Measurements from ENCODE around the gene MARF1.
"Not testable (repeated sequence)": the region's sequence is repeated elsewhere in the genome, so short reads cannot be mapped to it uniquely, and the experiment has no call there.

The MARF1 gene

DNA sequence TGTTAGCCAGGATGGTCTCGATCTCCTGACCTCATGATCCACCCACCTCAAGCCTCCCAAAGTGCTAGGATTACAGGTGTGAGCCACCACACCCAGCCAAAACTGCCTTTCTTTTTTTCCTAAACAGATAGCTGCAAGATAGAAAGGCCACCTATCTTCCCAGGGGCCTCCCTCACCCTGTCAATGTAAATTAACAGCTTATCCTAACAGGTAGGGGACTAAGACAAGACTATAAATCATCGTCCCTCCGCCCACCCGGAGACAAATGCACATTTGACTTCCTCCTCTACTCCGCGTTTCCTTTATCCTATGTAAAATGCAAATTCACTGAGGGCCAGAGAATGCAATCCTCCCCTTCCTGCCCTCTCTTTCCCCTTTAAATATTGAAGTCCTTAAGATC is 71.4 kb downstream of the MARF1 start:
- peak in 1 of 2 donors; percentile 42 for DNase-seq

GRCh38 chr16:15570666-15571065 is 72.3 kb downstream of the MARF1 start:
- not testable (repeated sequence) for DNase-seq

DNA sequence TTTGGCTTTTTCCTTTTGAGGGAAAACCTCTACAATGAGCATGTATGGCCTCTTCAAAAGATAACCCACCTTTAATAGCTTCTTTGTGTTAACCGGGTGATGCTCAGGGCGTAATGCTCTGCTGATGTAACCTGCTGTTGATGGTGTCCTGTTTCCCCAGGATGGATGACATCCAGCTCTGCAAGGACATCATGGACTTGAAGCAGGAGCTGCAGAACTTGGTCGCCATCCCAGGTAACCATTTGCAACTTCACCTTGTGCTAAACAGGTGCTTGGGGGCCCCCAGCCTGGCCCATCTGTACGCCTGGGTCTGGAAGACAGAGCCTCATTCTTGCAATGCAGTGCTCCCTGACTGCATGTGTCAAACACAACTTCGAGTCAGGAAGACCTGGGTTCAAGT is 75.1 kb downstream of the MARF1 start:
- no peak for DNase-seq

DNA sequence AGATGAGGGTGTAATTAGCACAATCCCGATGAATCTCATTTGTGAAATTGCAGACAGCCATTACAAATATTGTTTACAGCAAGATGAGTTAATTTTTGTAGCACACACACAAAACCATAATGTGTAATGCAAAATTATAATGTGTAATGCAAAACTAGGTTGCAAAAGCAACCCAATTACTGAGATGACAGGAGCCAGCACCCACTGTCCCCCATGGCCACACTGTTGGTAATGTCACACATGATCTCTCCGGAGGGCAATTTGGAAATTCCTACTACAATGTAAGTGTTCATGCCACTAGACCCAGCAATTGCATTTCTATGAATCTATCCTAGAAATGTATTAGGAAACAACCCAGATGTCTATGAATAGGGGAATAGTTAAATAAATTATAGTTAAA is 76.9 kb downstream of the MARF1 start:
- no peak for DNase-seq

- no peak for DNase-seq
Observed at GRCh38 chr16:15564604-15565339, 78.2 kb downstream of the MARF1 start.

GRCh38 chr16:15559176-15559575 is 83.8 kb downstream of the MARF1 start:
- no peak for DNase-seq

DNA sequence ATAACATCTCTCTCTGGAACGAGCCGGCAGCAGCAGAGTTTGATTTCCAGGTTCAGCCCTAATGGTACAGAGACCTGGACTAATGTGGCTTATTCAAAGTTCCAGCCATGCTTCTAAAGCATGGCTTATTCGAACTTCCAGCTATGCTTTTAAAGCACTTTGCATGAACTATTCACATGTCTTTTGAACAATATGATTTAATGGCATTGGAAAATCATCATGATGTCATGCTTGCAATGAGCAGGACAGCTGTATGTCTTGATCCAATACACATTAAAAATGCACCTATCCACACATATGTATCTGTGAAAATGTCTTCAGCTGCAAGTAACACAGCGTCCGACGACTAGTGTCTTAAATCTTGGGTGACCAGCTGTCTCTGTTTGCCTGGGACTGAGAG is 85.7 kb downstream of the MARF1 start:
- DNase-seq = no peak

GRCh38 chr16:15556130-15556529 is 86.8 kb downstream of the MARF1 start:
- no peak for DNase-seq

GRCh38 chr16:15553313-15554088 is 89.5 kb downstream of the MARF1 start:
- no peak for DNase-seq

- DNase-seq = no peak
Observed at GRCh38 chr16:15552507-15552906, 90.4 kb downstream of the MARF1 start.

GRCh38 chr16:15548482-15548891 is 94.5 kb downstream of the MARF1 start:
- no peak for DNase-seq

DNA sequence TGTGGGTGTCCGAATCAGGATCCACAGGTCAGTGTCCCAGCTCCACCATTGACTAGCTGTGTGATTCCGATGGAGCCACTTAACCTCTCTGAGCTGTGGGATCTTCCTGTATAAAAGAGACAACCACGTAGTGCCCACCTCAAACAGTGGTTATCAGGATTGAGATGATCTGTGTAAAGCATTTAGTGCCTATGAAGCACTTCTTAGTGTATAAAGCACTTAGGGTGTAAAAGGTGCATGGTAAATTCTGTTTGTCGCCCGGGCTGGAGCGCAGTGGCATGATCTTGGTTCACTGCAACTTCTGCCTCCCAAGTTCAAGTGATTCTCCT is 95.2 kb downstream of the MARF1 start:
- no peak for DNase-seq

GRCh38 chr16:15547072-15547767 is 95.7 kb downstream of the MARF1 start:
- not testable (repeated sequence) for DNase-seq

- no peak for DNase-seq
Observed at GRCh38 chr16:15545544-15545943, 97.4 kb downstream of the MARF1 start.

- DNase-seq = no peak
Observed at GRCh38 chr16:15544405-15544804, 98.5 kb downstream of the MARF1 start.
